NCI-H1105 treated with DMSO at 0.1 percent for 48 hours (cell line): ENCODE measurements around the gene CDCA8.
"Not testable (repeated sequence)": the region's sequence is repeated elsewhere in the genome, so short reads cannot be mapped to it uniquely, and the experiment has no call there.

ENCODE experiments used
- DNase-seq: peaks from one replicate; lab custom pipeline; 2025; lab: John Stamatoyannopoulos, UW

CDCA8 gene

DNA sequence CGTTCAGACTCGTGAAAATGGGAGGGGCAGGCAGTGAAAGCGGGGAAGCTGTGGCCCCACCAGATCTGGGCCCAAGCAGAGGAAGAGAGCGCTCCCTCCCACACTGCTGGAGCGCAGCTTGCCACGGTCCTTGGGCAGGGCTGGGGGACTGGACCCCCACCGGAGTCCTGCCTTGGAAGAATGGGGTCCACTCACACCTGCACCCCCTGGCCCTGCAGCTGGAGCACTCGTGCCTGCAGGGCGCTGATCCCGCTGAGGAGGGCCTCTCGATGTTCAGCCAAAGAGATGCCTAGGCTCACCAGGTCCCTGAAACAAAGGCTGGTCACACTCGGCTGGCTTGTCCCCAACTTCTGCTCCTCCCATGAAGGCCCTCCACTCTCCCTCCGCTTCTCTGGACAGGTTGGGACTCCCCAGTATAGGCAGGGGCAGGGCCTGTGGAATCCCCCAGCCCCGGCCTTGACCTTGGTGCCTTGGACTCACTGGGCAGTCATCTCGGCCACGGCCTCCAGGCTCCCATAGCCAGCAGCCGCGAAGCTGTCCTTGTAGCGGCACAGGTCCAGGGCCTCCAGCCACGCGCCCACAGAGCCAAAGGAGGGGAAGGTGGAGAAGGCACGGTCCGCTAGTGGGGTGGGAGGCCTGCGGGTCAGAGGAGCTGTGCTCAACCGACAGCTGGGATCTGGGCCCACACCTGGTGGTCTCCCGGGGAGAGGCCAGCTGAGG lies 26.0 kb downstream of the CDCA8 start:
- DNase-seq = no peak

DNA sequence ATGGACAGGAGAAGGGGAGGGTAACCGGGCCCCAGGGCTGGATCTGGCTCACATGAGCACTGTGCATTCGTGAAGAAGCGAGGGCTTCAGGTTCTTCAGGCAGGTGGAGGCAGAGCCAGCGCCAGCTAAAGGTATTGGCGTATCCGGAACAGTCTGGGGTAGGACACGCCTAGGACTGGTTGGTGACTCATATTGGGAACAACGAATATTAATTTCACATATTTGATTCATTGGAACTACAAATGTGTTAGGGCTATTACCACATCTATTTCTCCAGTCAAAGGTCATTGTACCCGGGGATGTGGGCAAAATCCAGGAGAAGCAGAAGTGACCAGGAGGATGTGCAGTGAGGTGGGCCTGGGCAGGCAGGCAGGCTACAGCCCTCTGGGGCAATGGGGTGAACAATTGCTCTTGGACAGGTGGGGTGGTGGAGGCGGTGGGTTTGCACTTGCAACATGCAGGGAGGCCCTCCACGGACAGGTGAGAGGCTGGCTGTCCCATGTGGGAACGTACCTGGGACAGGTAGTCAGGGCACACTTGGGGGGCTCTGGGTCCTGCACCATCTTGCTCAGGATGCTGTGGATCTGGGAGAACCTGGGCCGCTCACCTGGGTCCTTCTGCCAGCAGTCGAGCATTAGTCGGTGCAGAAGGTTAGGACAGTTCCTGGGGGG lies 26.7 kb downstream of the CDCA8 start:
- no peak for DNase-seq

DNA sequence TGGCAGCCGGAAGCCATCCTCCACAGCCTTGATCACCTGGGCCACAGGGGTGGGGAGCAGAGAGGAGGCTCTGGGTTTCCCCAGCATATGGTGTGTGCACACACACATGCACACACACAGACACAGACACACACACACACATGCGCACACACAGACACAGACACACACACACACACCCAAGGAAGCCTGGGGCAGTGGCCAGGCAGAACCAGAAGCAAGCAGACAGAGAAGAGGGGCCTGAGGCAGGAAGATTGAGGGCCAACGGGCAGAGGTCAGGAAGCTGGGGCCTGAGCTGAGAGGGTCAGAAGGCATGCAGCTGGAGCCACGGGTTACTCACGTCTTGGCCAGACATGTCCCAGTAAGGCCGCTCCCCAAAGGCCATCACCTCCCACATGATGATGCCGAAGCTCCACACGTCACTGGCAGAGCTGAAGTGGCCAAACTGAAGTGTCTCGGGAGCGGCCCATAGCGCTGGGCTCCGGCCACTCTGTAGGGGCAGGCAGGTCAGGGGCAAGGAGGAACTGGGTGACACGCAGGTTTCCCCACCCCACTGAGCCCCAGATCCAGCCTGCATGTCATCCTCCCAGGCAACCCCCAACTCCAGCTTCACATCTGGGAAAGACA lies 27.4 kb downstream of the CDCA8 start:
- no peak for DNase-seq

DNA sequence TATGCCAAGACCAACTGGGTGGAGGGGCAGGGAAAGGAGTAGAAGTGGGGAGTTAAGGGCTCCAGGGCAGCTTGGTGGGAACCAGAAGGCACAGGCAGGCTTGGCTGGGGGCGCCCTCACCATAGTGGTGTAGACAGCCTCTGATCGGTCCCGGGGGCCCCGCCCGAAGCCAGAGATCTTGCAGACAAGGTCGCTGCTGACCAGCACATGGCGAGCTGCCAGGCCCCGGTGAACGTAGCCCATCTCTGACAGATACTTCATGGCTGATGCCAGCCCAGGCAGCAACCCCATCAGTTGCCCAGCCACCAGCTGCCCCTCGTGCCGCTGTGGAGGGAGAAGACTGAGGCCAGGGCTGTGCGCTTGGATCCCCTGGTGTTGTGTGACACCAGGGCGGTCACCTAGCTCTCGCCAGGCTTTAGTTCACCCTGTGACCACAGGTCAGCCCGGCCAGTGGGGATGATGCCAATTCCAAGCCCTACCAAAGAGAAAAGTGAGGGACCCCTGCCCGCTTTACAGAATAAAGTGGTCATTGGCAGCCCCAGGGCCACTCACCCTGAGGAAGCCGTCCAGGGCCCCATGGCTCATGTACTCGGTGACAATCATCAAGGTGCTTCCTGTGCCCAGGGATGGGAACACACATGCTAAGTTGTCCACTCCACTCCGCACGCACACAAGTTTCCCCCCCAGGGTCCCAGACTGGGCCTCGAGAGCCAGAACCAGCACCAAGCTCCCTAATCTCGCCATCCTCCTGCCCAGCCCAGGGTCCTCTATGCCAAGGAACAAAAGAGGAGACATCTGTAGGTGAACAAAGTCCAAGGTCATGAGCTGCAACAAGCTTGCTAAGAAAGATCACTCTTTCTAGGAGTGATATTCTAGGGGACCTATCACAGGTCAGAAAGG lies 28.2 kb downstream of the CDCA8 start:
- no peak for DNase-seq

DNA sequence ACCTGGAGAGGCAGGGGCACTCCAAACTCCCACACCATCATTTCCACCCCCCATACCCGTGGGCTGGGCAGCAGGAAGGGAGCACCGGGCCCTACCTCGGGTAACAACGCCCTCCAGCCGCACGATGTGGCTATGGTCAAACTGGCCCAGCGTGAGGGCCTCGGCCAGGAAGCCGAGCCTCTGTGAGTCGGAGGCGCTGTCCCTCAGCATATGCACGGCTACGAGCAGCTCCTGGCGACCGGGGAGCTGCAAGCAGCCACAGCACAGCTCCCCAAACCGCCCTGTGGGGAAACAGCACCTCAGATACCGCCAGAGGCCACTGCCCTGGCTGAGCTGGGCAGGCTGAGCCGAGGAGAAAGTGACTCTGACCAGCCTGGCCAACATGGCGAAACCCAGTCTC lies 29.2 kb downstream of the CDCA8 start:
- no peak for DNase-seq

DNA sequence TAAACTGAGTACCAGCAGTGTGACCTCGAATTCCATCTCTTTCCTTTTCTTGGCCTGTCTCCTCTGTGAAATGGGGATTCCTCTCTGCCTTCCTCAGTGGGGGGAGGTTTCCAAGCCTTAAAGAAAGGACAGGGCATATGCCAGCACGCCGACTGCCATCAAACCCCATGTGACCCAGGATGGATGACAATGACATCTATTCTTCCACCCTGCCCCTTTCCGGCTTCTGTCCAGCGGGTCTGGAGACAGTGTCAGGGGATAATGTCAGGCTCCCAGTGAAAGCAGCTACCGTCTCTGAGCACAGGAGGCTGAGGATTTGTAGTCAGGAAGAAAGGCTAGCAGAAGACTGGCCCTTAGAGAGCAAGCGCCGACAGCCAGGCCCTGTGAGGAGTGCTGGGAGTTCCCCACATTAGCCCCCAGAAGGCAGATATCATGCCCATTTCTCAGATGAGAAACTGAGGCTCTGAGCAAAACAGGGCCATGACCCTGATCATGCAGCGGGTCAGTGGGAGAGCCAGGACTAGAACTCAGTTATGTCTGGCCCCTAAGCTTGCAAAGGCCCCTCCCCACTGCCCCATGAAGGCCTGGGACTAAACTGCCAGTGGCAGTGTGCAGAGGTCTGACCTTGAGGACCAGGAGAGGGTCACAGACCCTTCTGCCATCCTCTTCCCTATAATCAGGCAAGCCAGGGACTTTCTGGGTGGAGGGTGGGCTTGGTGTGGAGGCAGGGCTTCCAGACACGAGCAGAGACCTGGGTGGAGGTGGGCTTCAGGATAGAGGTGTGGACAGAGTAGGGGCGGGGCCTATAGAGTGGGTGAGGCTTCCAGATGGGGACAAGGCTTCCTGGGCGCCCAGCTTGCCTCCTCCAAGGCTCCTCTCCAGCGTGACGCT lies 30.1 kb downstream of the CDCA8 start:
- no peak for DNase-seq

DNA sequence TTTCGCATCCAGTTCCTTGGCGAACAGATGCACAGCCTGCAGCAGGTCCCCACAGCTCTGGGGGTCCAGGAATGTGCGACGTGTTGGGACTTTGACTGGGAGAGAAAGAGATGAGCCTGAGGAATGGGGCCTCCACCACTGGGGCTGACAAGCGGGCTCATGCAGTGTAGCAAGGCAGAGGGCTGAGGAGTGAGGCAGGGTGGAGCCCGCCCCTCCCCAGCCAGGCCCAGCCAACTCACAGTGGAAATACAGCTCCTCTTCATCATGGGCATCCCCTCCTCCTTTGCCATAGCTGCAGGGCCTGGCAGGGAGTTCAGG lies 30.7 kb downstream of the CDCA8 start:
- no peak for DNase-seq

DNA sequence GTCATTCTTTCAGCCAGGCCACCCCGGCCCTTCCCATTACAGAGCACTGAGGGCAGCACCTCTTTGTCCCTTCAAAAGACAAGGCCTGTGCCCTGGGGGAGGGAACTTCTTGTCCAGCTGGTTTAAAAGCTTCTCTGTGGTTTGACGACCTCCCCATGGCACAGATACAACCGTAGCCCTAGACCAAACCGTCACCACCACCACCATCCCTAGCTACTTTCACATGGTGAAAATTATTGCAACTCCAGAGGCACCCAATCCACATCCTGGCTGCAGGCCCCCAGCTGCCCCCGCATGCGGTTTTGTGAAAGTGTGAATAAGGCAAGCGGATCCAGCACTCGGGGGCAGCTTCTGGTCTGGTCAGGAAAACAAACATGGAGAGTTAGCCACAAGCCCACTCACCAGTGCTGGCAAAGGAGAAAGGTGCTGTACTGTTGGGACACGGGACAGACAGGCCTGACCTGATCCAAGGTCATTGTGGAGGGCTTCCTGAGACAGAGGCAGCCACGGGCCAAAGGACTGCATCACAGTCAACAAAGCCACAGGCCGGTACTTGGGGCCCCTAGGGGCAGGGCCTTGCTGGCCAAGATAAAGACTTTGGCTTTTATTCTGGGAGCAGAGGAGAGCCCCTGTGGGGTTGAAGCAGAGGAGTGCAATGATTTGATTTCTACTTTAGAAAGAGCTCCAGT lies 31.2 kb downstream of the CDCA8 start:
- DNase-seq = no peak

DNA sequence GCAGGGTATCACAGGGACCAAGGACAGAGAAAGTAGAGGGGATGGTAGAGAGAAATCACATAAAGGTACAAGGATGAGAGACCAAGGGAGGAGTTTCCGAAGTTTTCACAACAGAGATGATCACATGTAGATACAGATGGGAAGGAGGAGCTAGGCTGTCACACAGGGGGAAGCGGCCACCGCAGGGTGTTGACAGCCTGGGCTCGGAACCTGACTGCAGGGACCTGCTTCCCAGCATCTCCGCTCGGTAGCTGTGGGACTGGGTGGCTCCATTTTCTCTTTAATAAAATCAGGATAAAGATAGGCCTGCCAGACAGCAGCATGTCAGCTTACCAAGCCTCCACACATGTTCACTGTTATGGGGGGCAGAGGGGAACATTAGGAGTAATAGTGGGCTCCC lies 32.3 kb downstream of the CDCA8 start:
- no peak for DNase-seq

DNA sequence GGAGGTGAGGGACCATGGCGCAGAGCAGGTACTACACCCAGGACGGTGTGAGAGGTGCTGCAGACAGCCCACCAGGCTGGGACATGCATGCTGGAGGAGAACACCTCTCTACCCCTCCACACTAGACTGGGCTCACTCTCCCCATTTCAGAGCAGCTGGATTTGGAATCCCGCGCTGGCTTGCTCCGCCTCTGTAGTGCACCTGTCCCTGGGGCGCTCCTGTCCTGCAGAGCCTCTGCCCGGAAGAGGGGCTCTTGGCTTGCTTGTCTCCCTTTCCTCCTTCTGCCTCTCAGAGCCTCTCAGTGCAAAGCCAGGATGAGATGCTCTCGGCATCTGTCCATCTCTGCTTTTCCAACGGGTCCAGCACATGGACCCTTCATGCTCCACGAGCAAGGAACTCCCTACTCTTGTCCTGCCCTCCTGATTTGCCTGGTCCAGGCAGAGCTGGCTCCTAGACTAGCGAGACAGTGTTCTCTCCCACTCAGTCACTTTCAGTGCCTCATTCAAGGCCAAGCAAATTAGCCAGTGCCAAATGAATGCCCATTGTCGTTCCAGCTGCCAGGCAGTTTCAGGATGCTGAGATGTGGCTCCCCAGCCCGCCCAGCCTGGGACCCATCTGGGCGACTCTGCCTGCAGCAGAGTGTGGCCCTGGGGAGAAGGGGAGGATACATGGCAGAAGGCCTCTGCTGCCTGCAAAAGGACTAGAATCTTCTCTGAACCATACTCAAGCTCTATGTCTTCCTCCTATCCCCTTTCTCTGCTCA lies 33.7 kb downstream of the CDCA8 start:
- no peak for DNase-seq

DNA sequence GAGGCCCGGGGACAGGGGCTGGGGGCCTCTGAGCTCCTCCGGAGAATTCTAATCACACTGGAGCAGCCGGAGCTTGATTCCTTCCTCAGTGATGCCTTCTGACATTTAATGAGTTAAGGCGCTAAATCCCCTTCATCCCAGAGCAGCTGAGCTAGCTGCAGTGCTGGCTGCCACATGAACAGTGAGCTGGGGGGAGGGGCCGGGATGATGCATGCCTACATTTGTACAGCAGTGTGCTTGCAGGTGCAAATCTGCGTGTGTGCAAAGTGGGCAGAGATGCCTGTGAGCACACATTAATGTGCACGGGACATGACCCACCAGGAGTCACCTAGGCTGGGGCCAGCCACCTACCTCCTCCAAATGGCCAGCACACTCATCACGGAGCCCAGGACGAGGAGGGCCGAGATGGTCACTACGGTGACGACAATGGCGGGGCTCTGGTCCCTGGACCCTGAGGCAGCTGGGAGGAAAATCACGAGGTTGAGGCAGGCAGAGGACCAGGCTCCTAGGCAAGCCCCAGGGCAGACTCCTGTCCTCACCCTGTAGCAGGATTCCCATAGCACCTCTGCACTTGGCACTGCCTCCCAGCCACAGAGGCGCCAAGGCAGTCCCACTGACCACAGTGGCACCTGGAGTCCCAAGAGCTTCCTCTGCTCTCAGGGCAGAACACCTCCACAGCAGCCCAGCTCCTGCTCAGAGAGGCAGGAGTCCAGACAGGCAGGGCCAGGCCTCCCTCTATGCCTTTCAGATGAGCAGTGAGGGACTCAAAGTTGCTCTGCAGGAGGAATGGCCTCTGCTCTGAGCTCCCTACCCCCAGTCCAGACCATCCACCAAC lies 34.7 kb downstream of the CDCA8 start:
- DNase-seq = no peak

DNA sequence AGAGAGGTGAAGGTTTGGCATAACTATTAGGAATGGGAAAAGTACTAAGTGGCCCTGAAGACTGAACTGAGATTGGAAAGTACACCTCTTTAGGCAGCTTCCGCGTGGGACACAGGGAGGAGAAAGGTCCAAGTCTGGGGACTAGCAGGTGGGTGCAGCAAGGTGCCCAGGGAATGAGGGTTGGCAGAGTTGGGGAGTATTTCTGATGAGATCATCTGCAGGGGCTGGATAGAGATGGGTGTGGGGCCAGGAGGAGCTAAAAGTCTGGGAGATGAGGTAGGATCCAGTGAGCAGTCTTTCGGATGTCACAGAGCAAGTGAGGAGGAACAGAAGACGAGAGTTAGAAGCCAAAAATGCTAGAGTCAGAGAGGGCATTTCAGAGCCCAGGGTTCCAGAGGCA lies 36.1 kb downstream of the CDCA8 start:
- no peak for DNase-seq

DNA sequence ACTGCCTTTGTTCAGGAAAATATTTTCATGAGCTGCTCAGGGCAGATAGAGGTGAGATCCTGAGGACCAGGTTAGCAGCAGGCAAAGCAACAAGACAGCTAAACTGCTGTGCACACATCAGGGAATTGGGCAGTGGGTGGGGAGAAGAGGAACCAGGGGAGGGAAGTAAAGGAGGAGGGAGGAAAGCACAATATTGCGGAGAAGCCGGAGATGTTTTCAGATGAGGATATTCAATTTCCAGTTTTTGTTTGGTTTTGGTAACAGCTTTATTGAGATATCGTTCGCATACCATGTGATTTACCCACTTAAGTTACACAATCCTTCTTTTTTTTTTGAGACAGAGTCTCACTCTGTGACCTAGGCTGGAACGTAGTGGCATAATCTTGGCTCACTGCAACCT lies 38.1 kb downstream of the CDCA8 start:
- no peak for DNase-seq

DNA sequence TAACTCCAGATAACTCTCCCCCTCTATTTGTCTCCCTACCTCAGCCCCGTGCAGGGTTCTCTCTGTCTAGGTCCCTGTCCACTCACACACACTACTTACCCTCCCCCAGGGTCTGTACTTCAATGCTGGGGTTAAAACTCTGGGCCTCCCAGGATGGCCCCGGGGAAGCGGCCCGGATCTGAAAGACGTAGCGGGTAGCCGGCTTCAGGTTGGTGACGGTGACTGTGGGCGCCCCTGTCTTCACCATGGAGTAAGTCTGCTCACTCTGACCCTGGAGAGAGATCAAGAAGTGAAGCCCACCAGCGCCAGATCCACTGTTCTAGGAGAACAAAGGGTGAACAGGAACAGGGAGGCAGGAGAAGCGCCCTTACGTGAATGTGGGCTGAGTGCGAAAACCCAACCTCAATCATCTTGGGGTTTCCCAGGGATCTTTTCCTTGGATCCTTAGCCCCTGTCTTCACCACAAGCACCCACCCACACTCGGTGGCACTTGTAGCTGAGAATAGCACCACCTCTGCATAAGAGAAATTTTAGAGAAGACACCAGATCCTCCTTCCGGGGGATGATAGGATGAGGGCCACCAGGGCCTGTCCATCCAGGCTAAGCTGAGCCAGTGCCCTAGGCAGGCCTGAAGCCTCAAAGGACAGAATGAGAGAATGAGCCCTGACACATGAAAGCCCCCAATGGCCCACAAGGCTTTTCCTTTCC lies 39.1 kb downstream of the CDCA8 start:
- DNase-seq = no peak

DNA sequence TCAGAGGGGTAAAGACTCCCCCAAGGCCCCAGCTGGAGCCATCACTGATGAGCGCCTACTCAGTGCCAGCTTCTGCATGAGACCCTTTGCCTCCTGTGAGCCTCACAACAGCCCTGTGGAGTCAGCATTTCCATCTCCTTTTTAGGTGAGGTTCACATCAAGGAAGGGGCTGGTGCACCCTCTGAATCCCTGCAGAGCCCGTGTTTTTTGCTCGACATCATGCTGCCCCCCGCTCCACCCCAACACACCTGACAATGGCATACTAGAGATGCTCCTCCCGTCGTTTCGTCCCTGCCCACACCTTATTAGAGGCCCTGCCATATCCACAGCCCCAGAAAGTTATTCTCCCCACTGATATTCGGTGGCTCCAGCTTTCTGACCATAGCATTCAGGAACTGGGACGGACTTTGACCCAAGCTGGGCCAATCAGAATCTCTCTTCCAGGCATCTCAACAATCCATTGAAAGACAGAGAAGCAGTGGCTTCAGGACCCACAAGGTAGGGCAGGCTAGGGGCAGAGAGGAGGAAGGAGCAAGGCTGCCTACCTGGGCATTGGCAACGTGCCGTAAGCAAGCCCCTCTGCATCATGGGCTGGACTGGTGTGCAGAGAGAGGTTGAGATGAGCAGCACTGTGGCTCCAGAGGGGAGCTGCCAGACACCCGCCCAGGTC lies 39.9 kb downstream of the CDCA8 start:
- DNase-seq = no peak

DNA sequence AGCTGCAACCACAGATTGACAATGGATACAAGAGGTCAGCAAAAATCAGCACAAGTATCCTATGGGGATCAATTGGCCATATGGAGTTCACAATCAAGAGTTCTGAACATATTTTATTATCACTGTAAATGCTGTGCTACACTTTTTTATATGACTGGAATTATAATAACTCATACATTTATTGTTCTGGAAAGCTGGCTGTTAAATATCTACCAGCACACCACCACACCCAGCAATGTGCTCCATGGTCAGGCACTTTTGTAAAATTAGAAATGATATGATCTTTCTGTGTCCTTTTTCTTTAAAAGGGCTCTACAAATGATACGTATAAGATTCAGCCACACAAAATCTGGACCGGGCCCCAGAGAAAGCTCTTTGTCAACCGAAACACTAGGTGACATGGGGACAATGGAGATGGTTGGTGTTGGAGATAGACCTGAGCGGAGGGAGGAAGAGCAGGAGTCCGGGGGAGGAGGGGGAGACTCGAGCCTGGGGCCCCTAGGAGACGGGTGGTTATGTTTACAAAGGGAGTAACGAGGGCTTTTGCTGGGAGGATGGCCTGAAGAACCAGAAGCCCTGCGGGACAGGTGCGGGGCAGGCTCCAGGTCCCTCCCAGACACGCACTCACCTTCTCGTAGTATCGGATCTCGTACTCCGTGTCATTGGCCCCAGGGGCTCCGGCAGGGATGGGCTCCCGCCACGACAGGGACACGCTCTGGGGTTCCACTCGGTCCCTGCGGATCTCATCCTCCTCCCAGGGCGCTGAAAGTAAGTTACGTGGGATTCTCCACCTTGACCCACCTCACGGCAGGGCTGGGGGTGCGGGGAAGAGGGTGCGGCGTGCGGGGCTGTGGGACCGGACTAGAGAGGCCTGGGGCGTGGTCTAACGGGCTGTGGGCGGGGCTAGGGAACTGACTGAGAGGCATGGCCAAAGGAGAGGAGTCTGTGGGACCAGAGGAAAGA lies 42.6 kb downstream of the CDCA8 start:
- no peak for DNase-seq

DNA sequence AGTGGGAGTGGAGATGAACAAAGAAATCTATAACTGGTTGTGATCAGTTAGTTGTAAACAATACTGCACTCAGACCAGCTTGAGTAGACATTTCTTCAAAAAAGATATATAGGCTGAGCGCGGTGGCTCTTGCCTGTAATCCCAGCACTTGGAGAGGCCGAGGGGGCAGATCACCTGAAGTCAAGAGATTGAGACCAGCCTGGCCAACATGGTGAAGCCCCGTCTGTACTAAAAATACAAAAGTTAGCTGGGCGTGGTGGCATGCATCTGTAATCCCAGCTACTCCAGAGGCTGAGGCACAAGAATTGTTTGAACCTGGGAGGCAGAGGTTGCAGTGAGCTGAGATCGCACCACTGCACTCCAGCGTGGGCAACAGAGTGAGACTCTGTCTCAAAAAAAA lies 45.7 kb downstream of the CDCA8 start:
- not testable (repeated sequence) for DNase-seq
